Activated CD8-positive, alpha-beta T cell treated with anti-CD3 and anti-CD28 coated beads, Interleukin-2, amount 10 ng/mL, durations not matched to agents 7 days and 5 days (primary cell): ENCODE measurements around the gene MSN. TPM values are rescaled to one million over a fixed set of nuclear protein-coding genes. Genes with fewer than 3 reads are reported as not detected.
"Not testable (repeated sequence)": the region's sequence is repeated elsewhere in the genome, so short reads cannot be mapped to it uniquely, and the experiment has no call there.

ENCODE experiments used
- ATAC-seq: fragments of 150-1000 bp; cut with Tn5 transposase; one replicate; pipeline ENCODE4 v1.10.0; 2021; ENCODE audit warnings: moderate library complexity
- CTCF ChIA-PET: fragments of 350-600 bp; sonication (Branson Sonifier 250); formaldehyde crosslinking; loops from one replicate; lab custom pipeline; 2021; ENCODE audit warnings: antibody characterized with exemption; lab: Charles Lee
- POLR2A ChIA-PET: fragments of 350-600 bp; sonication (Branson Sonifier 250); formaldehyde crosslinking; loops from one replicate; lab custom pipeline; 2021; ENCODE audit warnings: antibody characterized with exemption; lab: Charles Lee
- DNase-seq: peaks from one replicate; pipeline ENCODE4 v3.0.0-alpha.2; 2020
- H3K27ac Mint-ChIP-seq: one replicate; pipeline ENCODE4 v1.8.0; 2021; ENCODE audit warnings: mild to moderate bottlenecking, mixed read lengths
- H3K27me3 Mint-ChIP-seq: one replicate; pipeline ENCODE4 v1.8.0; 2021; ENCODE audit warnings: low read depth, mixed read lengths
- H3K36me3 Mint-ChIP-seq: one replicate; pipeline ENCODE4 v1.8.0; 2021; ENCODE audit warnings: low read depth, mixed read lengths
- H3K4me1 Mint-ChIP-seq: one replicate; pipeline ENCODE4 v1.8.0; 2021; ENCODE audit warnings: low read depth, mixed read lengths
- H3K4me3 Mint-ChIP-seq: one replicate; pipeline ENCODE4 v1.8.0; 2021; ENCODE audit warnings: mild to moderate bottlenecking, mixed read lengths
- H3K9me3 Mint-ChIP-seq: one replicate; pipeline ENCODE4 v1.8.0; 2022; ENCODE audit warnings: mixed read lengths; ENCODE audit not compliant: insufficient read depth
- total RNA-seq, 2 experiments: library from RNA; stranded (reverse); gene quantifications; one replicate each; pipeline ENCODE4 v1.2.3, GENCODE V29; 2021

MSN gene
- total RNA-seq, 2 experiments from 2014 or later, result 622 to 627 TPM

- ChIA-PET POLR2A (interaction anchor here (0.6 to 1.1 kb wide), 2 partner anchors 42 to 49 kb away, joined by 3 to 4 read pairs; no protein-coding TSS in a partner anchor), CTCF (interaction anchor here (0.7 to 1.7 kb wide), 2 partner anchors 9 to 53 kb away, joined by 3 read pairs; no protein-coding TSS in a partner anchor)
- Mint-ChIP-seq H3K36me3 (no peaks in the 10 kb centered on the region), H3K9me3 (no peaks in the 10 kb centered on the region), H3K27ac (no peak overlapping the region), H3K4me1 (peaks cover 15% of the 10 kb centered on the region), H3K27me3 (no peaks in the 10 kb centered on the region), H3K4me3 (no peak overlapping the region)
- ATAC-seq, result no peak
- DNase-seq, result no peak
Observed at GRCh38 chrX:65644621-65645289, 22.7 kb upstream of the MSN start.

DNA sequence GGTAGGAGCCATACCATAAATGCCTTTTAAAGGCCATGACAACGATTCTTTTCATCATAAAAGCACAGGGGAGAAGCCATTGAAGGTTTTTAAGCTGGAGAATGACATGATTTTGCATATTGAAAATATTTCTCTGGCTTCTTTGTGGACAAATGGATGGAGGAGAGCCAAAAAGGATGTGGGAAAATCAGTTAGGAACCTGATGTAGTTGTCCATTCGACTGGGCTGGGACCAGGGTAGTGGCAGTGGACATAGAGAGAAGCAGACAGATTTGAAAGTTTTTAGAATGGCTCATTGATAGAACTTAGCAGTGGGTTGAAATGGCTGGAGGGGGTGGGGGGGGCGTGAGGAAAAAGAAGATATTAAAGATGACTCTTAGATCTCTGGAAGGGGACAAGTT, 19.7 kb upstream of the MSN start:
- ChIA-PET POLR2A (no interaction called here), CTCF (no interaction called here)
- no peaks in the 10 kb centered on the region for H3K9me3 Mint-ChIP-seq
- no peak overlapping the region for H3K27ac Mint-ChIP-seq
- H3K4me3 Mint-ChIP-seq, result no peak overlapping the region
- H3K36me3 Mint-ChIP-seq, result no peaks in the 10 kb centered on the region
- ATAC-seq (no peak), DNase-seq (no peak)
- H3K4me1 Mint-ChIP-seq, result peaks cover 15% of the 10 kb centered on the region
- no peaks in the 10 kb centered on the region for H3K27me3 Mint-ChIP-seq

DNA sequence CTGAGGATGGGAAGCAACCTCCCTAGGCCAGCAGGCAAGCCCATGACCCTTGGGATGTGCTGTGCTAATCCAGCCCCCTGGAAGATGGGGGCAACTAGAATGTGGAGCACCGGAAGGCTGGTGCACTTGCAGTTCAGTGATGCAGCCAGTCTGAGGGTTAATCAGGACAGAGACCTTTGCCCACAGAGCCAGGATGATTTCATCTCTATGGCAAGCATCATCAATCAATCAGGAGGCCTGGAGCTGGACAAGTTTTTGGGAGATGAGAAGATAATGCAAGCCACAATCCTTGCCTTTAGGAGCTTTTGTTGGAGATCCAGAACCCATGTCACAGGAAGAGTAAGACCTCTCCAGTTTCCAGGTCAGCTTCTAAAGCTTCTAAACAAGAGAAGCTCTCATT, 15.4 kb upstream of the MSN start:
- CTCF ChIA-PET, result no interaction called here
- Mint-ChIP-seq H3K4me3 (no peak overlapping the region), H3K27me3 (no peaks in the 10 kb centered on the region), H3K4me1 (peaks cover 15% of the 10 kb centered on the region), H3K27ac (no peak overlapping the region), H3K9me3 (no peaks in the 10 kb centered on the region), H3K36me3 (no peaks in the 10 kb centered on the region)
- DNase-seq, result no peak
- no peak for ATAC-seq
- POLR2A ChIA-PET, result no interaction called here

GRCh38 chrX:65657009-65657441, 10.4 kb upstream of the MSN start:
- DNase-seq, H3K9me3 Mint-ChIP-seq, H3K36me3 Mint-ChIP-seq, H3K27me3 Mint-ChIP-seq, POLR2A ChIA-PET: not testable (repeated sequence)
- H3K27ac Mint-ChIP-seq, result peak overlapping the region; percentile 94
- H3K4me1 Mint-ChIP-seq, result peaks cover 34% of the 10 kb centered on the region
- H3K4me3 Mint-ChIP-seq, result peak overlapping the region; percentile 75
- ATAC-seq, result peak; percentile 53
- CTCF ChIA-PET, result interaction anchor here (0.7 kb wide), 1 partner anchor 57 kb away, joined by 3 read pairs; no protein-coding TSS in a partner anchor

DNA sequence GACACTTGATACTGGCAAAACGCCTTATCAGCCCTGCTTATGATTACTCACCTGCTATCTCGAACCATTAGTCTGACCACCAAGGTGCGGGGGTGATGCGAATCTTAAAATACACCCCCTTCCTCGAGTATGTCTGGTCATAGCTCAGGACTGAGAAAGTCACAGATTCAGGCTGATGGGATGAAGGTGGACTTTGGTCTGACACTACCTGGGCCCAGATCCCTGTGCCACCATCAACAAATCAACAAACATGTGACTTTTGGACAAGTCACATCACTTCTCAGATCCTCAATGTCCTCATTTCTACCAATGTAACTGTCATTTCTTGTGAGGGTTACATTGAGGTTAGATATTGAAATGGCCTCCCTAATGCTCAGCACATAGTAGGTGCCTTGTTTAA, 9.8 kb upstream of the MSN start:
- H3K27me3 Mint-ChIP-seq, result no peaks in the 10 kb centered on the region
- ChIA-PET POLR2A (interaction anchor here (1.2 to 1.5 kb wide), 2 partner anchors 11 to 61 kb away, joined by 5 read pairs; no protein-coding TSS in a partner anchor), CTCF (interaction anchor here (0.7 to 1.5 kb wide), 2 partner anchors 11 to 57 kb away, joined by 3 to 4 read pairs; no protein-coding TSS in a partner anchor)
- peaks cover 34% of the 10 kb centered on the region for H3K4me1 Mint-ChIP-seq
- H3K27ac Mint-ChIP-seq, result no peak overlapping the region
- no peak for ATAC-seq
- H3K36me3 Mint-ChIP-seq, result peaks cover 10% of the 10 kb centered on the region
- H3K9me3 Mint-ChIP-seq, result peaks cover 2% of the 10 kb centered on the region
- DNase-seq, result no peak
- no peak overlapping the region for H3K4me3 Mint-ChIP-seq

GRCh38 chrX:65658229-65658628, 9.2 kb upstream of the MSN start:
- CTCF ChIA-PET, result interaction anchor here (0.9 to 1.6 kb wide), 3 partner anchors 11 to 328 kb away, joined by 3 to 4 read pairs (median 4); no protein-coding TSS in a partner anchor
- Mint-ChIP-seq H3K9me3 (peaks cover 3% of the 10 kb centered on the region), H3K27ac (peak overlapping the region; percentile 49), H3K4me1 (peaks cover 36% of the 10 kb centered on the region), H3K27me3 (no peaks in the 10 kb centered on the region), H3K36me3 (peaks cover 11% of the 10 kb centered on the region), H3K4me3 (no peak overlapping the region)
- POLR2A ChIA-PET, result interaction anchor here (1.2 to 1.5 kb wide), 2 partner anchors 10 to 62 kb away, joined by 5 read pairs; no protein-coding TSS in a partner anchor
- no peak for ATAC-seq
- no peak for DNase-seq

DNA sequence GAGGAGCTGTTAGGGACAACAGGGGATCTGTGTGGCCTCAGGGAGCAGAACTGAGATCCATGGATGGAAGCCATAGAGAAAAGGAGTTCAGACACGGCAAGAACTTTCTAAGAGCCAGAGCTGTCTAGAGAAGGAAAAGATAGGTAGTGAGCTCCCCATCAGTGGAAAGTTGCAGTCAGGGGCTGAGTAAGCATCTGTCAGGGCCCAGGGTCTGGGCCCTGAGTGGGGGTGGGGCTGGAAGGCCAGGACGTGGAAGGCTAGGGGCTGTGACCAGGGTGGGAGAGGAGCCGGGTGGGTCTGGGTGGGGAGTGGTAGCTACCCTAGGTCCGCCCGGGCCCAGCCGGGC, 324 bp upstream of the MSN start:
- POLR2A ChIA-PET, result interaction anchor here (0.6 to 3.1 kb wide), 5 partner anchors 11 to 85 kb away, joined by 3 to 20 read pairs (median 5); no protein-coding TSS in a partner anchor
- Mint-ChIP-seq H3K9me3 (peaks cover 3% of the 10 kb centered on the region), H3K27ac (peak overlapping the region; percentile 93), H3K4me1 (peaks cover 27% of the 10 kb centered on the region), H3K4me3 (peak overlapping the region; percentile 64), H3K27me3 (no peaks in the 10 kb centered on the region), H3K36me3 (peaks cover 43% of the 10 kb centered on the region)
- ATAC-seq, result no peak
- no peak for DNase-seq
- CTCF ChIA-PET, result interaction anchor here (1.2 to 2.0 kb wide), 3 partner anchors 34 to 56 kb away, joined by 3 to 7 read pairs (median 3); no protein-coding TSS in a partner anchor

- ChIA-PET CTCF (interaction anchor here (0.7 to 2.2 kb wide), 7 partner anchors 10 to 72 kb away, joined by 3 to 9 read pairs (median 4); no protein-coding TSS in a partner anchor), POLR2A (interaction anchor here (0.6 to 3.1 kb wide), 12 partner anchors 11 to 197 kb away, joined by 3 to 20 read pairs (median 4); no protein-coding TSS in a partner anchor)
- Mint-ChIP-seq H3K27ac (peak overlapping the region; percentile 93), H3K4me3 (peak overlapping the region; percentile 95), H3K27me3 (no peaks in the 10 kb centered on the region), H3K4me1 (peaks cover 35% of the 10 kb centered on the region), H3K36me3 (peaks cover 52% of the 10 kb centered on the region), H3K9me3 (no peaks in the 10 kb centered on the region)
- peak; percentile 74 for DNase-seq
- peak; percentile 27 for ATAC-seq
Observed at GRCh38 chrX:65668377-65669310, 1.2 kb downstream of the MSN start.

DNA sequence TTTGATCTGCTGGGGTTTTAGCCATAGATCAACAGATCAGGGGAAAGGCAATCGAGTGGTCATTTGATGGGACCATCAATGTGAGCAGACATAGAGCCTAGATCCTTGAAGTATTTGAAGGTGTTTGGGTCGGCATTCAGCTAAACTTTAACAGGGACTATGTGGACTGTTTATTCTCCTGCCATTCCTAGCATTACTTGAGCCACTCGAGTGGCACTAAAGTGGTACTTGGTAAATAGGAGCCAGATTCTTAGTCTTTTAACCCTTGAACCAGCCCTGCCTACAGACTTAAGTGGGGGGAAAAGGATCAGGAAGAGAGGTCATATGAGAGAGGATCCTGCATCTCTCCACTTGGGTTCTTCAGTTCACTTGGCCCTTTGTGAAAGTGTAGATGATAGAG, 3.8 kb downstream of the MSN start:
- H3K9me3 Mint-ChIP-seq, result no peaks in the 10 kb centered on the region

GRCh38 chrX:65671966-65672365, 4.5 kb downstream of the MSN start:
- DNase-seq (no peak), ATAC-seq (no peak)
- H3K9me3 Mint-ChIP-seq, result no peaks in the 10 kb centered on the region
- H3K4me3 Mint-ChIP-seq, result peak overlapping the region; percentile 84
- peaks cover 77% of the 10 kb centered on the region for H3K36me3 Mint-ChIP-seq
- H3K4me1 Mint-ChIP-seq, result peaks cover 55% of the 10 kb centered on the region
- ChIA-PET POLR2A (interaction anchor here (1.0 to 2.0 kb wide), 3 partner anchors 16 to 71 kb away, joined by 3 to 10 read pairs (median 4); no protein-coding TSS in a partner anchor), CTCF (interaction anchor here (0.8 to 3.3 kb wide), 10 partner anchors 15 to 314 kb away, joined by 3 to 18 read pairs (median 4); no protein-coding TSS in a partner anchor)
- peak overlapping the region; percentile 75 for H3K27ac Mint-ChIP-seq
- H3K27me3 Mint-ChIP-seq, result no peaks in the 10 kb centered on the region

More for the DNA sequence above, 3.8 kb downstream of the MSN start:
- no peaks in the 10 kb centered on the region for H3K27me3 Mint-ChIP-seq
- ATAC-seq, result no peak
- POLR2A ChIA-PET, result interaction anchor here (1.0 to 2.0 kb wide), 2 partner anchors 26 to 70 kb away, joined by 4 to 10 read pairs; no protein-coding TSS in a partner anchor
- peak overlapping the region; percentile 84 for H3K4me3 Mint-ChIP-seq
- DNase-seq, result no peak
- H3K36me3 Mint-ChIP-seq, result peaks cover 73% of the 10 kb centered on the region
- H3K4me1 Mint-ChIP-seq, result peaks cover 55% of the 10 kb centered on the region
- CTCF ChIA-PET, result interaction anchor here (1.0 to 3.3 kb wide), 5 partner anchors 17 to 77 kb away, joined by 3 to 18 read pairs (median 4); no protein-coding TSS in a partner anchor
- peak overlapping the region; percentile 75 for H3K27ac Mint-ChIP-seq

GRCh38 chrX:65673857-65674203, 6.4 kb downstream of the MSN start:
- CTCF ChIA-PET, result interaction anchor here (0.8 to 3.3 kb wide), 8 partner anchors 14 to 313 kb away, joined by 3 to 18 read pairs (median 5); no protein-coding TSS in a partner anchor
- POLR2A ChIA-PET, result interaction anchor here (1.8 to 2.4 kb wide), 3 partner anchors 15 to 78 kb away, joined by 4 to 16 read pairs (median 8); no protein-coding TSS in a partner anchor
- Mint-ChIP-seq H3K4me3 (peak overlapping the region; percentile 84), H3K27ac (peak overlapping the region; percentile 78), H3K27me3 (no peaks in the 10 kb centered on the region), H3K9me3 (no peaks in the 10 kb centered on the region), H3K4me1 (peaks cover 68% of the 10 kb centered on the region), H3K36me3 (peaks cover 79% of the 10 kb centered on the region)
- ATAC-seq (peak; percentile 13), DNase-seq (no peak)
